NCI-H187 treated with DMSO at 0.1 percent for 48 hours (cell line): ENCODE measurements around the gene MYH3.
A peak's percentile ranks its signal among the peaks of the same experiment; 100 is the strongest.
"Not testable (repeated sequence)": the region's sequence is repeated elsewhere in the genome, so short reads cannot be mapped to it uniquely, and the experiment has no call there.

Experiments used
- DNase-seq: peaks from one replicate; lab custom pipeline; 2025; lab: John Stamatoyannopoulos, UW

Gene MYH3

DNA sequence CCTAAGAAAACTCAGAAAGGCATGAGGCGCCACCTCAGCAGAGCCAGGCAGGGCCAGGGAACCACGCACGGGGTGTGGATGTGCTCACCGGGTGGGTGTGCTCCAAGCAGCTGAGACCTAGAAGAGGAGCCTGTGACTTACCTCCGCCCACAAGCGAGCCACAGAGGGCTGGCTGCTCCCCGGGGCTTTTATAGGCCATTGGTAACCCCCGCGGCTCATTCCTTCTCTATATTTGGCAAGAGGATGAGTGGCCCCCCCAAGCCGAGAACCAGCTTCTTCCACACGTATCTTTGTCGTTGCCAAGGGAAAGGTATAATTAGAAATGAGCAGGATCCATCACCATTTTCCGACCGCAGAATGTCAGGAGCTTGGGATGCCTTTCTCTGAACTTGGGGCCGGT is at the start of gene MYH3:
Gene MYH3, minus strand, starts transcription at position 162 of the 400 bp plus-strand sequence. CDS start 2,245 bp downstream, outside the sequence.
- no peak for DNase-seq

- no peak for DNase-seq
Measured at GRCh38 chr17:10705727-10706126, 48.6 kb upstream of the MYH3 start.

DNA sequence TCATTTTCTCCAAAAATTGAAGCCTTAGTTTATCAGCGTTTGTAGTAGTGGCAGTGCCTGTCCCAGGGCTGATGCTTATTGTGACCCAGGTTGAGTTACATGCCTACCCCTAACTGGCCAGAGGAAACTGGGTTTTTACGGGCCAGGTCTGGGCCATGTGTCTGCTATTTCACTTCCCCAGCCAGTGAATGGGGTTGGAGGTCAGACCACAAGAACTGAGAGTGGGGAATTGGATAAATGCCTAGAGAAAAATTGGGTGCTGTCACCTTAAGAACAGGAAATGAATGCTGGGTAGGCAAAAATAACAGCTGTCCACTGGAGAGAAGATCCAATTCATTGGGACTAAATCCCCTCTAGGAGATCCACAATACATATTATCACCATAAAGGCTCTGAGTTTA is 45.5 kb upstream of the MYH3 start:
- no peak for DNase-seq

DNA sequence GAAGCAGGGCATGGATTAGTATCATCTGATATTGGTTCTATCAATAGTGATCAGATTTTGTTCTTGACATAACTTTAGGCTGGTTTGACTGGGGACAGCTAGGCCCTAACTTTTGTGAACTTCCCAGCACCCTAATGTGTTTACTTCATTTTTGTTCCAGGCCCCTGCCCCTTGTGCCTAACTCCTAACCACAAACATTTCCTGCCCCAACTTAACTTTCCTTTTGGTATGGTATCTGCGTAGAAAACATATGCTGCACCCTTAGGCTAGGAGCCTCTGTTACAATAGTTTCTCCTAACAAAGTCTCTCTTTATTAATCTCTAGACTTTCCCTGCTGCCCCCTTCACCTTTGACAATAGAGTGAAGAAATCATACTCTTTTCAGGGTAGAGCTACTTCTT is 42.7 kb upstream of the MYH3 start:
- no peak for DNase-seq

GRCh38 chr17:10698096-10698818 is 41.1 kb upstream of the MYH3 start:
- no peak for DNase-seq

GRCh38 chr17:10697092-10698081 is 40.3 kb upstream of the MYH3 start, which contains the start of the genes ADPRM and SCO1:
ADPRM (plus strand) TSS chr17:10697594; CDS start chr17:10704927, 7,333 bp downstream.
SCO1 (minus strand) TSS chr17:10697533; CDS start chr17:10697507, 26 bp downstream.
- DNase-seq = peak; percentile 14

DNA sequence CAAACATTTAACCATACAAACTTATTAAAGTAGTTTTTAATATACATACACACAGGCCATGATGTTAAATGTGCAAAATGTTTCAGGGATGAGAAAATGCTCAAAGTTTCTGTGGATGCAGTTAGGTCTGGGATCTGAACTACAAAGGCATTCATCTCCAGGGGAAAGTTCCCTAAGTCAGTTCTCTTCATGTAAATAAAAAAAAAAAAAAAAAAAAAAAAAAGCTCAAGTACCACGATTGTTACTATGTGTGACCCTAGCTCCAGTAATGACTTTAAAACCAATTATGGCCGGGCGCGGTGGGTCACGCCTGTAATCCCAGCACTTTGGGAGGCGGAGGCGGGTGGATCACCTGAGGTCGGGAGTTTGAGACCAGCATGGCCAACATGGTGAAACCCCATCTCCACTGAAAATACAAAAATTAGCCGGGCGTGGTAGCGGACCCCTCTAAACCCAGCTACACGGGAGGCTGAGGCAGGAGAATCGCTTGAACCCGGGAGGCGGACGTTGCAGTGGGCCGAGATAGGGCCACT is 38.8 kb upstream of the MYH3 start:
- not testable (repeated sequence) for DNase-seq

- no peak for DNase-seq
Measured at GRCh38 chr17:10687499-10687898, 30.4 kb upstream of the MYH3 start.

DNA sequence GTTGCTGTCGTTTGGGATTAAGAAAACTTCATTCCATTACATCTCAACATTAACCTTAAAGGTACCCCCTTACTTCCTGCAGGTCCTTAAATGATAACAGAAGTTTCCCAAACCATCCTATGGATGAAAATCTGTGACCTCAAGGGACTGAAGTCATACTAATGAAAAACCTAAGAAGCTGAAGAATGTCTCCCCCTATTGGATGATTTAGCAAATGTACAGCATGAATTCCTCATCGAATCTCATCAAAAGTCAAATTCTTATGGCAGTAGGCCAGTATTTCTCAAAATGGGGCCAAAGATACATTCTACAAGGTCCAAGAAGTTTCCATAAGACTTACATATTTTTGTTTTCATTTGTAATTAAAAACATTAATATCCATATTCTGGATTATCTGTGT is 26.7 kb upstream of the MYH3 start:
- DNase-seq = no peak

DNA sequence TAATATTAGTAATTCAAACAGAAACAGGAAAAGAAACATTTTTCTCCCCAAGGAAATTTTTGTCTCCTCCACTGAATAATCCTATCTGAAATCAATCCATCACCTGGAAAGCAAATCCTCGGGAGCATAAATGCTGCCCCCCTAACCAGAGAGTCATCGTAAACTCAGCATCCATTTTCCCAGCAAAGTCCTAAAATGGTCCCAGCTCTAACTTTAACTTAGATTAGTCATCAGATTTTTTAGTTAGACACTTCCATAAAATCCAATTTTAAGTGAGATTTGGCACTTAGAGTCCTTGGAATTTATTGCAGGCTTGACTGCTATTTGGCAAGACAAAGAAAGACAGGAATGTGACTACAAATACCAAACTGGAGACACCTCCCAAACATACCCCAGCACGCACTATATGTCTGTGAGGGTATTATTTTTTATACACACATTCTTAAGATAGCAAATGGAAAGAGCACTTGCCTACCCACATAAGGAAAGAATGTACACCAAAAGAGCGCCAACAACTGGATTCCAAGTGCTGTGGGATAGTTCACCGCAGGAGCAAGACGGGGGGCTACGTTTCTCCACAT is 24.8 kb upstream of the MYH3 start:
- no peak for DNase-seq

- no peak for DNase-seq
Measured at GRCh38 chr17:10674704-10675103, 17.6 kb upstream of the MYH3 start.

DNA sequence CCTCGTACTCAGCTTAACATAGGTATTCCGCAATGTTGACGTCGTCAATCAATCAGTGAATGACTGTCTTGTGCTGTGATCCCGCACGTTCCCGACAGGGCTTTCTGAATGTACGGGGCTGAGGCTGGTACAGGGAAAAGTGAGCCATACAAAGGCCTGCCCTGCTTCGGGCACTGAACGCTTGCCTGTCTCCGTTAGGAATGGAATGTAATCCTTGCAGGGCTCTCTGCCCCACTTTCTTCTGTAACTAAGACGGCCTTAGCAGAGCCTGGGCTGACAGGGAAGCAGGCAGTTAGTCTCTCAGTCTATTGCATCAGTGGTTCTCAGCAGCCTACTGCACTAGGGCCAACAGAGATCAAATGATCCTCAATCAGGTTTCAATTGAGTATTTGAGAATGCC is 16.2 kb upstream of the MYH3 start:
- no peak for DNase-seq

- DNase-seq = no peak
Measured at GRCh38 chr17:10668775-10669174, 11.7 kb upstream of the MYH3 start.

GRCh38 chr17:10666906-10667305 is 9.8 kb upstream of the MYH3 start:
- DNase-seq = no peak

DNA sequence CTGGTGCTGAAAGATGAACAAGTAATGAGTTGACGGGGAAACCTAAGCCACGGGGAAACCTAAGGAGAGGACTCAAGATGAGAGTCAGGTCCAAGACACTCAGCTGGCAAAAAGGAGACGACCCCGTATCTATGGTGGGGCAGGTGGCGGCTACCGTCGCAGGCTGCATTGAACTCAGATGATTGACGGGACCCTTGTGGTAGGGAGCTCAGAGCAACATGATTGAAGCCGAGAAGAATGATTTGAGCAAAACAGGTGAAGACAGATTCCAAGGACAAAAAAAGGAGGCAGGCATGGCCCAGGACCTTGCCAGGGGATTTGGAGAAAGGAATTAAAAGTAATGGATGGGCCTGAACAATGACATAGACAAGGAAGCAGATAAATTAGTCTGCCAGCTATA is 7.5 kb upstream of the MYH3 start:
- no peak for DNase-seq

DNA sequence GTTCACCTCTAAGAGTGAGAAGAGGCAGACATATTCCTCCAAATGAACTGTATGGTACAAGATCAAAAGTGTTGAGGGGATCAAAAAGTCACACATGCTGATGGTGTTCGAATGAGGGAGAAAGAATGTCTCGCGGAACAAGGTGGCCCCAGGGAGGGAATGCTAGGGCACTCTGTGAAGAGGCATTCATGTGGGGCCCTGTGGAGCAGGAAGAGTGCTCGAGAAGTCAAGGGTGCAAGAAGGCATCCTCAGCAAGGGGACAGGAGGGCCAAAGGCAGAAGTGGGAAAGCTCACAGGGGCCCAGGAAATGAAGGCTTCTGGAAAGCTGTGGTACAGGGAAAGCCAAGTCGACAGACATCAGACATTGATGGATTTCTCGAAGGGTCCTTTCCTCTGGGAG is 6.1 kb upstream of the MYH3 start:
- no peak for DNase-seq

DNA sequence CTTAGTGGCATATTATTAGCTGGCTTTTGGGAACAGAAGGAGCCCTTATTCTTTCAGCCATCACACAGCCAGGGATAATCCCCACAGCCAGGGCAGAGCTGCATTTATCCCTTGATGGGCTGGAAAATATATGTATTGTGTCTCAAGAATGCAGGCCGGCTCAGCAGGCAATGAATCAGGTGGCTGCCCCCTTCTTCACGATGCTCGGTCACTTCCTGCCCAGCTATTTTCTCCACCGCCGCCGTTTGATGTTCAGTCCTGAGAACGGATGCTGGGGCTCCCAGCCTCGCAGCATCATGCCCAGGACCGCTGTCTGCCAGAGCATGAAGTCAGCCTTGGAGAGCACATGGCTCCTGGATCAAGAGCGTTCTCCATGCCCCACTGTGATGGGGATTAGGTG is 4.3 kb upstream of the MYH3 start:
- DNase-seq = no peak

DNA sequence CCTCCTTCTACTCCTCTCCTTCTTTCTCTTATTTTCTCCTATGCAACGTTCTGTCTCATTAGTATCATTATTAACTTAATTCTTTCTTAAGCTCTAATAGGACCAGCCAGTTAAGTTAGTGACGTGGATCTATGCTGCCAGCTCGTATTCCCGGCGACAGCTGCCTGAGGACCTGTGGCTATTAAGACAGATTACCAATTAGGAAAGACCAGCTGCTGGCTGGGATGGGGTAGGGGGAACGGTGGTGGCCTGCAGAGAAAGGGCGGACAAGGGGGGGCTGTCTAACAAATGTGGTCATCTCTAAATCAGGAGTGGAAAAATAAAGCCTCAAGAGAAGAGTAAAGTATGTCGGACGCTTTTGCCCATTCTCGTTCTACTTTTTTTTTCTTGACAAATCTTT is 770 bp upstream of the MYH3 start:
- no peak for DNase-seq

DNA sequence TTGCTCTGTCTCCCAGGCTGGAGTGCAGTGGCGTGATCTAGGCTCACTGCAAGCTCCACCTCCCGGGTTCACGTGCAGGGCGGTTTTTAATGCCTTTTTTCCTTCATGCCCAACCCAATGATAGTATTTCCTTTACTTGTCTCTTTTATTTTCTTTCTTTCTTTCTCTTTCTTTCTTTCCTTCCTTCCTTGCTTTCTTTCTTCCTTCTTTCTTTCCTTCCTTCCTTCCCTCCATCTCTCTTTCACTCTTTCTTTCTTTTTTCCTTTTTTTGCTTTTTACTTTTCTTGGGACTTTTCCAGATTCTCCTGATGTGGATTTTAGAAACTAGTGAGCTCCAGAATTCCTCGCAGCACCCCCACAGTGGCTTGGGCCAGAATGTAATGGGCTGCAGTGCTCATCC is 3.1 kb downstream of the MYH3 start:
- DNase-seq = no peak

DNA sequence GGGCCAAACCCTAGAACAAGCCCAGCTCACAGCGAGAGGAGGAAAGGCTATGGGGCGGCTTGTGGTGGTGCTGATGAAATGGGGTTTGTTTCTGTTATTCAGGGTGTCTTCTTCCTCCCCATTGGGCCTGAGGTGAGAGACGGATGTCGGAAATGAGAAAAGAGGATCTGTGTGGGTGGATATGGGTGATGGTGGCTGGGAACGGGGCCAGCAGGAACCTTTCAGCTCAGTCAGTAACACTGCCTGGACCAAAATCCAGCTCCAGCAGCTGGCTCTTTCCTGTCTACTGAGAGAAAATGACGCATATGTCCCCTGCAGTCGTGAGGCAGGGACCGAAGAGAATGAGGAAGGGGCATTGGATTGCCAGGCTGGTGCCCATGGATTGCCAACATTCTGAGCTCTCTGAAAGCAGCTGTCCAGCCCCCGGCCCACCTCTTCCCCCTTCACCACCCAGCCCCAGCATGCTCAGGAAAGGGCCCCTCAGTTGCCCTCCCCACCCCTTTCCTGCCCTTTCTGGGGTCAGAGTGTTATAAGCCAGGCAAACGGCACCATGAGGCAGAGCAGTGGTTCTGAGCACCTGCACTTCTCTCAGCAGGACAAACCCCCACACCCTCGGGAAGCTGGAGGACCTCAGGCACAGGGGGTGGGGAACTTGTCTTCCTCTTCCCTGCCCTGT is 4.0 kb downstream of the MYH3 start:
- no peak for DNase-seq

DNA sequence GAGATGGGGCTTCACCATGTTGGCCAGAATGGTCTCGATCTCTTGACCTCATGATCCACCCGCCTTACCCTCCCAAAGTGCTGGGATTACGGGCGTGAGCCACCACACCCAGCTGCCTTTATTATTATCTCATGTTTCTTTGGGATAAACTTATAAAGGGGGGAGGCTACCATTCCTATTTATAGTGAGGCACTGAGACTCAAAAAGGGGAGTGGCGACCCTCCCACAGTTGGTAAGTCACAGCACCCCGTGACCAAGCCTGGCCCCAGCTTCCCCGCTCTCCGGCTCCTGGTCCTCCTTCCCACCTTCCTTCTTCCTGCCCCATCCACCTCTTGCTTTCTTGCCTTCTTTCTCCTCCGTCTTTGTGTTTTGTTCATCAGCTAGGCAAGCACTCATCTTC is 5.2 kb downstream of the MYH3 start:
- no peak for DNase-seq

DNA sequence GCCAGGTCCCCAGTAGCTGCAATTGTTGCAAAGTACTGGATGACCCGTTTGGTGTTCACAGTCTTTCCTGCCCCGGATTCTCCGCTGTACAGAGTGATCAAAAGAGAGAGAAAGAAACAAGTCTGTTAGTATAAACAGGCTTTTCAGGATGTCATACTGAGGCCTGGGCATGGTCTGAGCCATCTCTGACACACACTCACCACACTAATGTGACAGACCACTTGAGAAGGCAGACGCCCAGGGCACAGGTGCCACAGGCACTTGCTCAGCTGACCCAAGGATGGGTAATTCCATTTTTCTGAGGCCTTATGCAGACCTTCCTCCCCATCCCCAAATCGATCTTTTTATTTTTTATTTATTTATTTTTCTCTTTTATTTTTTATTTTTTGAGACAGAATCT is 7.5 kb downstream of the MYH3 start:
- no peak for DNase-seq
